Calu3 (cell line): ENCODE measurements around the gene DDX5. TPM values are rescaled to one million over a fixed set of nuclear protein-coding genes. Genes with fewer than 3 reads are reported as not detected.

Experiments
- BruUV-seq: library from RNA; stranded (reverse); fragments of 400-500 nt; replicated peaks from 2 replicates; lab custom pipeline; 2021; lab: Mats Ljungman, UMichigan
- CTCF ChIA-PET: fragments of 300-600 bp; sonication (Branson Sonifier 250); formaldehyde crosslinking; loops from one replicate; lab custom pipeline; 2022; ENCODE audit warnings: antibody characterized with exemption; lab: Charles Lee
- DNase-seq: peaks from one replicate; pipeline ENCODE4 v3.0.0; 2022
- H3K27ac Mint-ChIP-seq: one replicate; pipeline ENCODE4 v1.8.0; 2022; ENCODE audit warnings: mixed read lengths; ENCODE audit not compliant: unreplicated experiment
- H3K27me3 Mint-ChIP-seq: one replicate; pipeline ENCODE4 v1.8.0; 2022; ENCODE audit warnings: mixed read lengths; ENCODE audit not compliant: unreplicated experiment
- H3K36me3 Mint-ChIP-seq: one replicate; pipeline ENCODE4 v1.8.0; 2022; ENCODE audit warnings: mild to moderate bottlenecking, moderate library complexity, mixed read lengths; ENCODE audit not compliant: insufficient read depth, unreplicated experiment
- H3K4me1 Mint-ChIP-seq: one replicate; pipeline ENCODE4 v1.8.0; 2022; ENCODE audit warnings: mild to moderate bottlenecking, low read depth, mixed read lengths; ENCODE audit not compliant: unreplicated experiment
- H3K4me3 Mint-ChIP-seq: one replicate; pipeline ENCODE4 v1.8.0; 2022; ENCODE audit warnings: mild to moderate bottlenecking, low read depth, moderate library complexity, mixed read lengths; ENCODE audit not compliant: unreplicated experiment
- H3K9me3 Mint-ChIP-seq: one replicate; pipeline ENCODE4 v1.8.0; 2022; ENCODE audit warnings: low read depth, mixed read lengths; ENCODE audit not compliant: unreplicated experiment
- CTCF ChIP-seq: fragments of 200-600 bp; IDR thresholded peaks from one replicate; pipeline ENCODE4 v1.8.0; 2022; ENCODE audit warnings: antibody characterized with exemption; ENCODE audit not compliant: unreplicated experiment
- intact Hi-C: fragments of 100-400 bp; cut with micrococcal nuclease; formaldehyde crosslinking; loops from one replicate; pipeline ENCODE4 v1.10.0; 2022; ENCODE audit not compliant: unreplicated experiment
- total RNA-seq: library from RNA; stranded (reverse); gene quantifications from 2 replicates; pipeline ENCODE4 v1.2.3, GENCODE V29; 2022

The DDX5 gene
- total RNA-seq, 1 experiment from 2014 or later, result 384 TPM

GRCh38 chr17:64488301-64488700, 17.8 kb downstream of the DDX5 start:
- no peak overlapping the region for H3K27ac Mint-ChIP-seq
- CTCF ChIA-PET, result interaction anchor here (0.7 kb wide), 1 partner anchor 222 kb away, joined by 4 read pairs; no protein-coding TSS in a partner anchor

GRCh38 chr17:64484380-64484779, 21.7 kb downstream of the DDX5 start:
- Mint-ChIP-seq H3K4me3 (no peak overlapping the region), H3K36me3 (peaks cover 19% of the 10 kb centered on the region), H3K4me1 (no peaks in the 10 kb centered on the region), H3K27ac (no peak overlapping the region), H3K27me3 (no peaks in the 10 kb centered on the region), H3K9me3 (no peaks in the 10 kb centered on the region)
- CTCF ChIA-PET, result no interaction called here
- BruUV-seq, result no TSS peak
- DNase-seq, result no peak
- TF ChIP-seq CTCF, result no peak
- intact Hi-C loops, result no loop called here

More at GRCh38 chr17:64488301-64488700, 17.8 kb downstream of the DDX5 start:
- Mint-ChIP-seq H3K36me3 (peaks cover 17% of the 10 kb centered on the region), H3K27me3 (no peaks in the 10 kb centered on the region), H3K9me3 (no peaks in the 10 kb centered on the region), H3K4me1 (no peaks in the 10 kb centered on the region), H3K4me3 (no peak overlapping the region)
- no peak for DNase-seq
- intact Hi-C loops, result no loop called here
- no peak for TF ChIP-seq CTCF
- BruUV-seq, result no TSS peak

- no peak overlapping the region for H3K27ac Mint-ChIP-seq
- no peaks in the 10 kb centered on the region for H3K4me1 Mint-ChIP-seq
- BruUV-seq, result no TSS peak
Observed at GRCh38 chr17:64480951-64481350, 25.1 kb downstream of the DDX5 start.

GRCh38 chr17:64477849-64478248, 28.2 kb downstream of the DDX5 start:
- Mint-ChIP-seq H3K9me3 (no peaks in the 10 kb centered on the region), H3K4me1 (no peaks in the 10 kb centered on the region), H3K27me3 (no peaks in the 10 kb centered on the region), H3K4me3 (no peak overlapping the region), H3K27ac (no peak overlapping the region), H3K36me3 (no peaks in the 10 kb centered on the region)
- TF ChIP-seq CTCF, result no peak
- BruUV-seq, result no TSS peak
- no peak for DNase-seq
- intact Hi-C loops, result no loop called here
- CTCF ChIA-PET, result interaction anchor here (0.6 kb wide), 1 partner anchor 170 kb away, joined by 3 read pairs; no protein-coding TSS in a partner anchor

More at GRCh38 chr17:64480951-64481350, 25.1 kb downstream of the DDX5 start:
- intact Hi-C loops, result no loop called here
- Mint-ChIP-seq H3K36me3 (peaks cover 13% of the 10 kb centered on the region), H3K27me3 (no peaks in the 10 kb centered on the region), H3K4me3 (no peak overlapping the region), H3K9me3 (no peaks in the 10 kb centered on the region)
- no peak for DNase-seq
- TF ChIP-seq CTCF, result no peak
- CTCF ChIA-PET, result no interaction called here
